CD4-positive, alpha-beta T cell treated with Interleukin-1 beta for 1 hour (primary cell): Measurements from ENCODE around the gene SEMA3C.

Experiments
- DNase-seq, 2 donors: peaks; one replicate each; pipeline ENCODE4 v3.0.0-alpha.2; 2020 to 2022

Gene SEMA3C

GRCh38 chr7:80924090-80924489, 5.2 kb upstream of the SEMA3C start:
- no peak for DNase-seq

GRCh38 chr7:80923211-80923612, 4.4 kb upstream of the SEMA3C start:
- no peak for DNase-seq

- DNase-seq: no peak
These were observed 3.6 kb upstream of the SEMA3C start for GRCh38 chr7:80922253-80923049.

- no peak for DNase-seq
These were observed 2.3 kb upstream of the SEMA3C start for GRCh38 chr7:80921130-80921529.

- no peak for DNase-seq
These were observed 452 bp downstream of the SEMA3C start for GRCh38 chr7:80918399-80918798.

GRCh38 chr7:80916770-80917741, 1.8 kb downstream of the SEMA3C start:
- DNase-seq: no peak

- DNase-seq: no peak
These were observed 8.6 kb downstream of the SEMA3C start for GRCh38 chr7:80910228-80910627.

- DNase-seq: no peak
These were observed 10.5 kb downstream of the SEMA3C start for GRCh38 chr7:80908360-80908797.

- DNase-seq: no peak
These were observed 11.2 kb downstream of the SEMA3C start for GRCh38 chr7:80907612-80908011.

GRCh38 chr7:80907141-80907601, 11.7 kb downstream of the SEMA3C start:
- DNase-seq: no peak

GRCh38 chr7:80905334-80905733, 13.5 kb downstream of the SEMA3C start:
- no peak for DNase-seq

- DNase-seq: no peak
These were observed 16.0 kb downstream of the SEMA3C start for GRCh38 chr7:80902716-80903308.

- DNase-seq: no peak
These were observed 16.8 kb downstream of the SEMA3C start for GRCh38 chr7:80902019-80902418.

GRCh38 chr7:80900583-80901576, 18.0 kb downstream of the SEMA3C start:
- no peak for DNase-seq

- no peak for DNase-seq
These were observed 21.8 kb downstream of the SEMA3C start for GRCh38 chr7:80896906-80897598.

GRCh38 chr7:80895056-80895455, 23.8 kb downstream of the SEMA3C start:
- no peak for DNase-seq

- DNase-seq: no peak
These were observed 27.6 kb downstream of the SEMA3C start for GRCh38 chr7:80891259-80891544.

- no peak for DNase-seq
These were observed 28.2 kb downstream of the SEMA3C start for GRCh38 chr7:80890426-80891258.

GRCh38 chr7:80889525-80889924, 29.3 kb downstream of the SEMA3C start:
- DNase-seq: no peak

GRCh38 chr7:80885757-80886156, 33.1 kb downstream of the SEMA3C start:
- DNase-seq: no peak
